H1 (cell line): ENCODE results near the gene ADRA2A. TPM values are rescaled to one million over a fixed set of nuclear protein-coding genes. Genes with fewer than 3 reads are reported as not detected.

Experiments
- CTCF ChIA-PET: fragments of 300-600 bp; sonication (Branson Sonifier 250); formaldehyde crosslinking; loops from one replicate; lab custom pipeline; 2021; ENCODE audit not compliant: partially characterized antibody; lab: Charles Lee
- POLR2A ChIA-PET: fragments of 300-600 bp; sonication (Branson Sonifier 250); formaldehyde crosslinking; loops from one replicate; lab custom pipeline; 2021; ENCODE audit warnings: inconsistent platforms; ENCODE audit not compliant: partially characterized antibody; lab: Charles Lee
- DNase-seq, 2 experiments: peaks; one replicate each; pipeline versions ENCODE4 v3.0.0 to v3.0.0-alpha.2; 2010 to 2022; ENCODE audit warnings: low spot score in 2 of 2, low read depth in 1 of 2, mixed read lengths in 1 of 2
- FAIRE-seq: peaks from 2 replicates; lab custom pipeline; 2011; peaks lifted over from hg19 to GRCh38; lab: Jason Lieb, UNC
- H2AFZ ChIP-seq: 2 replicates; pipeline ENCODE4 v1.8.1; 2012; ENCODE audit warnings: low read length, inconsistent platforms
- H2AK5ac ChIP-seq: 2 replicates; pipeline ENCODE4 v1.6.1; 2013; ENCODE audit warnings: low read depth, low read length
- H2BK120ac ChIP-seq: replicated peaks from 2 replicates; pipeline ENCODE3; 2013; ENCODE audit warnings: low read depth, low read length, inconsistent platforms
- H2BK12ac ChIP-seq: 2 replicates; pipeline ENCODE4 v1.6.1; 2013; ENCODE audit warnings: low read depth, low read length
- H2BK15ac ChIP-seq: 2 replicates; pipeline ENCODE4 v1.6.1; 2013; ENCODE audit warnings: low read length
- H2BK20ac ChIP-seq: 2 replicates; pipeline ENCODE4 v1.6.1; 2013; ENCODE audit warnings: low read length
- H2BK5ac ChIP-seq: 2 replicates; pipeline ENCODE4 v1.6.1; 2013; ENCODE audit warnings: low read depth, low read length
- H3K14ac ChIP-seq: 2 replicates; pipeline ENCODE4 v1.6.1; 2013; ENCODE audit warnings: inconsistent platforms; ENCODE audit not compliant: insufficient read length
- H3K18ac ChIP-seq: 2 replicates; pipeline ENCODE4 v1.6.1; 2013; ENCODE audit warnings: low read length; ENCODE audit errors: extremely low read depth
- H3K23ac ChIP-seq: 2 replicates; pipeline ENCODE4 v1.6.1; 2013; ENCODE audit warnings: inconsistent platforms; ENCODE audit not compliant: insufficient read length
- H3K23me2 ChIP-seq: 2 replicates; pipeline ENCODE4 v1.6.1; 2013; ENCODE audit warnings: low read depth, low read length
- H3K27ac ChIP-seq: 2 replicates; pipeline ENCODE4 v1.6.1; 2011; ENCODE audit warnings: low read depth, low read length, inconsistent platforms
- H3K27me3 ChIP-seq, 4 experiments: replicated peaks in 1 of 4; 1 replicate in 1 of 4; 2 replicates in 3 of 4; pipeline versions ENCODE4 v1.6.1 to v1.8.1; 2011 to 2013; ENCODE audit warnings: low read length in 3 of 4, mild to moderate bottlenecking in 3 of 4, inconsistent platforms in 2 of 4, mixed read lengths in 2 of 4, moderate library complexity in 1 of 4; ENCODE audit not compliant: control insufficient read depth in 3 of 4, insufficient read depth in 3 of 4; ENCODE audit errors: extremely low read depth in 1 of 4
- H3K36me3 ChIP-seq, 4 experiments: 2 replicates each; pipeline versions ENCODE4 v1.6.1 to v1.8.1; 2011 to 2013; ENCODE audit warnings: mild to moderate bottlenecking in 4 of 4, low read length in 3 of 4, moderate library complexity in 2 of 4, control low read depth in 1 of 4, inconsistent platforms in 1 of 4; ENCODE audit not compliant: insufficient read depth in 4 of 4, control insufficient read depth in 2 of 4
- H3K4ac ChIP-seq: replicated peaks from 2 replicates; pipeline ENCODE3; 2013; ENCODE audit warnings: low read length, low read depth, mixed read lengths, inconsistent platforms; ENCODE audit not compliant: insufficient read length
- H3K4me1 ChIP-seq, 4 experiments: replicated peaks in 1 of 4; 1 replicate in 1 of 4; 2 replicates in 3 of 4; pipeline versions ENCODE4 v1.6.1 to v1.8.1; 2011 to 2013; ENCODE audit warnings: low read length in 3 of 4, inconsistent platforms in 2 of 4, mixed read lengths in 1 of 4; ENCODE audit not compliant: insufficient read depth in 4 of 4, control insufficient read depth in 3 of 4
- H3K4me2 ChIP-seq, 2 experiments: 2 replicates each; pipeline versions ENCODE4 v1.6.1 to v1.8.1; 2011 to 2013; ENCODE audit warnings: low read depth in 2 of 2, low read length in 2 of 2, control low read depth in 1 of 2, inconsistent platforms in 1 of 2, mild to moderate bottlenecking in 1 of 2; ENCODE audit not compliant: insufficient read depth in 1 of 2
- H3K4me3 ChIP-seq, 4 experiments: fragments of 200-600, 300-600 bp in 1 of 4; sonication (generic), shearing (Covaris generic), sonication (Bioruptor Twin) in 1 of 4; 2 replicates each; pipeline versions ENCODE4 v1.5.1 to v1.8.1; 2011 to 2016; ENCODE audit warnings: low read length in 4 of 4, low read depth in 3 of 4, control low read depth in 2 of 4, inconsistent platforms in 2 of 4, mild to moderate bottlenecking in 2 of 4, mixed read lengths in 1 of 4, moderate library complexity in 1 of 4; ENCODE audit not compliant: insufficient read depth in 2 of 4; ENCODE audit errors: extremely low read depth in 1 of 4
- H3K56ac ChIP-seq: replicated peaks from 2 replicates; pipeline ENCODE3; 2013; ENCODE audit warnings: low read depth, mild to moderate bottlenecking, mixed read lengths, low read length, inconsistent platforms; ENCODE audit not compliant: insufficient read length
- H3K79me1 ChIP-seq: 2 replicates; pipeline ENCODE4 v1.6.1; 2013; ENCODE audit warnings: low read depth, low read length, control low read depth
- H3K79me2 ChIP-seq, 2 experiments: 2 replicates each; pipeline versions ENCODE4 v1.6.1 to v1.8.1; 2012 to 2013; ENCODE audit warnings: low read length in 2 of 2, mild to moderate bottlenecking in 2 of 2, inconsistent platforms in 1 of 2; ENCODE audit not compliant: insufficient read depth in 2 of 2, control insufficient read depth in 1 of 2
- H3K9ac ChIP-seq, 4 experiments: replicated peaks in 1 of 4; 1 replicate in 1 of 4; 2 replicates in 3 of 4; pipeline versions ENCODE4 v1.6.1 to v1.8.1; 2011 to 2013; ENCODE audit warnings: low read depth in 3 of 4, low read length in 3 of 4, control low read depth in 2 of 4, mild to moderate bottlenecking in 2 of 4, moderate library complexity in 2 of 4, inconsistent platforms in 1 of 4; ENCODE audit errors: extremely low read depth in 1 of 4
- H3K9me3 ChIP-seq, 2 experiments: 2 replicates each; pipeline versions ENCODE4 v1.6.1 to v1.8.1; 2012 to 2013; ENCODE audit warnings: mild to moderate bottlenecking in 2 of 2, moderate library complexity in 2 of 2, control low read depth in 1 of 2, inconsistent platforms in 1 of 2, low read depth in 1 of 2, low read length in 1 of 2, mixed read lengths in 1 of 2; ENCODE audit not compliant: insufficient read depth in 2 of 2
- H4K20me1 ChIP-seq, 2 experiments: replicated peaks in 1 of 2; 2 replicates each; pipeline versions ENCODE3 to v1.8.1; 2011 to 2013; ENCODE audit warnings: inconsistent platforms in 2 of 2, low read length in 2 of 2, mild to moderate bottlenecking in 1 of 2; ENCODE audit not compliant: insufficient read depth in 2 of 2, control insufficient read depth in 1 of 2
- H4K5ac ChIP-seq: 2 replicates; pipeline ENCODE4 v1.6.1; 2013; ENCODE audit warnings: low read length, low read depth, mixed read lengths, inconsistent platforms; ENCODE audit not compliant: insufficient read length
- H4K8ac ChIP-seq: 2 replicates; pipeline ENCODE4 v1.8.0; 2013; ENCODE audit warnings: mild to moderate bottlenecking, moderate library complexity, low read length, inconsistent platforms; ENCODE audit not compliant: insufficient read depth; ENCODE audit errors: extremely low read depth
- H4K91ac ChIP-seq: replicated peaks from 2 replicates; pipeline ENCODE3; 2013; ENCODE audit warnings: low read length, mixed read lengths, inconsistent platforms; ENCODE audit not compliant: insufficient read length
- GABPA ChIP-seq: IDR thresholded peaks from 2 replicates; pipeline ENCODE4 v1.6.1; 2011; ENCODE audit warnings: mild to moderate bottlenecking, low read length, moderate library complexity, borderline replicate concordance; ENCODE audit not compliant: insufficient read depth
- HDAC2 ChIP-seq, 2 experiments: fragments of 300-600 bp in 1 of 2; sonication (generic) in 1 of 2; IDR thresholded peaks; 2 replicates each; pipeline ENCODE4 v1.6.1; 2011 to 2012; ENCODE audit warnings: low read depth in 2 of 2, low read length in 2 of 2, mild to moderate bottlenecking in 2 of 2, moderate library complexity in 2 of 2, borderline replicate concordance in 1 of 2, inconsistent platforms in 1 of 2
- JUND ChIP-seq: IDR thresholded peaks from 2 replicates; pipeline ENCODE4 v1.6.1; 2011; ENCODE audit warnings: mild to moderate bottlenecking, improper control_type of control experiment, low read length
- SAP30 ChIP-seq: fragments of 300-600 bp; sonication (generic); IDR thresholded peaks from 2 replicates; pipeline ENCODE4 v1.7.1; 2012; ENCODE audit warnings: low read length, moderate library complexity, mild to moderate bottlenecking, inconsistent platforms; ENCODE audit not compliant: insufficient read depth, insufficient replicate concordance
- SIN3A ChIP-seq, 2 experiments: IDR thresholded peaks in 1 of 2; conservative IDR thresholded peaks in 1 of 2; 2 replicates each; pipeline ENCODE4 v1.6.1; 2011 to 2012; ENCODE audit warnings: low read length in 2 of 2, improper control_type of control experiment in 1 of 2, low read depth in 1 of 2, mild to moderate bottlenecking in 1 of 2
- SIRT6 ChIP-seq: IDR thresholded peaks from one replicate; pipeline ENCODE4 v1.7.1; 2012; ENCODE audit warnings: low read length, inconsistent platforms
- SP2 ChIP-seq: IDR thresholded peaks from 2 replicates; pipeline ENCODE4 v1.6.1; 2012; ENCODE audit warnings: mild to moderate bottlenecking, low read length, inconsistent platforms
- SRF ChIP-seq: IDR thresholded peaks from 2 replicates; pipeline ENCODE4 v1.6.1; 2011; ENCODE audit warnings: mild to moderate bottlenecking, low read depth, low read length, moderate library complexity
- TEAD4 ChIP-seq: IDR thresholded peaks from 2 replicates; pipeline ENCODE4 v1.6.1; 2012; ENCODE audit warnings: low read depth, low read length, inconsistent platforms, mixed read lengths
- WGBS, 2 experiments: shearing (Covaris generic) in 1 of 2; methylation state at CpG; one replicate each; pipeline versions ENCODE4 v1.1.6 to v1.1.7; 2013 to 2015; ENCODE audit warnings: low lambda C conversion rate in 2 of 2, mixed read lengths in 2 of 2, inconsistent platforms in 1 of 2, low coverage in 1 of 2, missing lambda C conversion rate in 1 of 2; ENCODE audit not compliant: insufficient replicate concordance in 2 of 2, insufficient coverage in 1 of 2, insufficient read length in 1 of 2; ENCODE audit errors: extremely low coverage in 1 of 2, missing lambda C conversion rate in 1 of 2; 5-methylcytosine and 5-hydroxymethylcytosine counted together
- polyA plus RNA-seq, 7 experiments: library from polyadenylated mRNA; depleted of rRNA in 3 of 7; stranded (reverse) in 5 of 7; unstranded in 2 of 7; fragments of >200 nt in 5 of 7; fragments of 200-250 nt in 2 of 7; gene quantifications; 1 replicate in 5 of 7; 2 replicates in 1 of 7; 4 replicates in 1 of 7; pipeline versions ENCODE4 v1.2.1 to v1.2.3, GENCODE V29; 2011 to 2013; ENCODE audit warnings: missing spikeins in 2 of 7, mixed read lengths in 2 of 7
- total RNA-seq: library from RNA; stranded (reverse); fragmentation: NEBNext Ultra II Directional; extraction: Animal tissue kit (Norgen Biotek cat#: 25700); gene quantifications from 2 replicates; pipeline ENCODE4 v1.2.1, GENCODE V29; 2021
- TF ChIP-seq, protein P1 (sequence below), 3 experiments: IDR thresholded peaks; 1 replicate in 2 of 3; 2 replicates in 1 of 3; pipeline versions ENCODE4 v1.5.1 to v1.6.1; 2011; ENCODE audit warnings: low read length in 3 of 3, mild to moderate bottlenecking in 3 of 3, inconsistent platforms in 2 of 3, low read depth in 1 of 3, moderate library complexity in 1 of 3; ENCODE audit not compliant: insufficient read depth in 1 of 3; ENCODE audit errors: control extremely low read depth in 1 of 3

ADRA2A gene
- total and polyA plus RNA-seq, 2 of the 8 experiments (the other 6 are each of a cell fraction or from before 2014, with no cell fraction given), result 5.9 to 6.2 TPM

DNA sequence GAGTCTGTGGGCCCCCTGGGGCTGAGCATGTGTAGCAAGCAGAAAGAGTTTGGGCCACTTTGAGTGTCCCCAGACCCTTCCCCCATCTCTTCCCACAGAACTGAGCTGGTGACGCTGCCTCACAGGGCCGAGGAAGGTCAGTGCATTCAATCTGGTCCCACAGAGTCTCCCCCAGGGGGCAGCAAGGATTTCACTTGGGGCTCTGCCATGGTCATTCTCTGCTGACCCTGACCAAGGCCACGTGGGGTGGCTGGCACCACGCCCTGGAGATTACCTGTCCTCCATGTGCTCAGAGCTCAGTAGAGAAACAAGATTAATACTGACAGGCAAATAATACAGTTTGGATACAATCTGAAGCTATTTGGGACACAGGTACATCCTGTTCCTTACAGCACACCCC is 30.2 kb downstream of the ADRA2A start:
- no peak overlapping the region for H4K91ac ChIP-seq
- CTCF ChIA-PET, result interaction anchor here (0.7 to 11.3 kb wide), 20 partner anchors 11 to 181 kb away, joined by 3 to 83 read pairs (median 3); partner anchors contain the start of gene ADRA2A
- no peak overlapping the region for H2BK5ac ChIP-seq
- H2BK120ac ChIP-seq, result no peak overlapping the region
- H3K27me3 ChIP-seq, result no peaks in the 10 kb centered on the region; a peak in 1 of 7 replicates
- POLR2A ChIA-PET, result no interaction called here
- H3K79me1 ChIP-seq, result no peaks in the 10 kb centered on the region
- H3K9ac ChIP-seq, result no peak overlapping the region
- no peaks in the 10 kb centered on the region; a peak in 1 of 4 replicates for H3K9me3 ChIP-seq
- no peaks in the 10 kb centered on the region for H3K23me2 ChIP-seq
- no peak overlapping the region for H2BK12ac ChIP-seq
- H3K56ac ChIP-seq, result no peak overlapping the region
- no peak overlapping the region for H3K23ac ChIP-seq
- no peak overlapping the region for H3K4ac ChIP-seq
- H3K36me3 ChIP-seq, result no peaks in the 10 kb centered on the region
- no peak overlapping the region for H2BK20ac ChIP-seq
- H3K14ac ChIP-seq, result no peak overlapping the region
- H3K27ac ChIP-seq, result no peak overlapping the region
- H4K5ac ChIP-seq, result no peak overlapping the region
- DNase-seq (peak in 1 of 2 experiments; percentile 51), FAIRE-seq (no peak)
- no peaks in the 10 kb centered on the region for H3K79me2 ChIP-seq
- no peak overlapping the region for H3K4me3 ChIP-seq
- no peak overlapping the region; the same call in 1 of the 2 replicates for H4K8ac ChIP-seq
- WGBS, 2 experiments, result 74% methylated on average over 4 of the region's 4 CpGs; no CpG with 5 or more reads in 1 of the 2 experiments
- no peak overlapping the region for H2BK15ac ChIP-seq
- H2AFZ ChIP-seq, result no peak overlapping the region
- no peak overlapping the region for H3K4me2 ChIP-seq
- no peak overlapping the region for H2AK5ac ChIP-seq
- no peak overlapping the region for H3K18ac ChIP-seq
- no peaks in the 10 kb centered on the region for H4K20me1 ChIP-seq
- peaks cover 0 to 5% (median 0%) of the 10 kb centered on the region in 4 experiments; a peak in 2 of 7 replicates for H3K4me1 ChIP-seq
- TF ChIP-seq TEAD4, result no peak
- TF ChIP-seq, protein P1, sequence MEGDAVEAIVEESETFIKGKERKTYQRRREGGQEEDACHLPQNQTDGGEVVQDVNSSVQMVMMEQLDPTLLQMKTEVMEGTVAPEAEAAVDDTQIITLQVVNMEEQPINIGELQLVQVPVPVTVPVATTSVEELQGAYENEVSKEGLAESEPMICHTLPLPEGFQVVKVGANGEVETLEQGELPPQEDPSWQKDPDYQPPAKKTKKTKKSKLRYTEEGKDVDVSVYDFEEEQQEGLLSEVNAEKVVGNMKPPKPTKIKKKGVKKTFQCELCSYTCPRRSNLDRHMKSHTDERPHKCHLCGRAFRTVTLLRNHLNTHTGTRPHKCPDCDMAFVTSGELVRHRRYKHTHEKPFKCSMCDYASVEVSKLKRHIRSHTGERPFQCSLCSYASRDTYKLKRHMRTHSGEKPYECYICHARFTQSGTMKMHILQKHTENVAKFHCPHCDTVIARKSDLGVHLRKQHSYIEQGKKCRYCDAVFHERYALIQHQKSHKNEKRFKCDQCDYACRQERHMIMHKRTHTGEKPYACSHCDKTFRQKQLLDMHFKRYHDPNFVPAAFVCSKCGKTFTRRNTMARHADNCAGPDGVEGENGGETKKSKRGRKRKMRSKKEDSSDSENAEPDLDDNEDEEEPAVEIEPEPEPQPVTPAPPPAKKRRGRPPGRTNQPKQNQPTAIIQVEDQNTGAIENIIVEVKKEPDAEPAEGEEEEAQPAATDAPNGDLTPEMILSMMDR (IDR thresholded peaks at IDR 0.05; ENCODE audit: control extremely low read depth in 1 of 3, insufficient read depth in 1 of 3, low read depth in 1 of 3, low read length in 3 of 3), result peak; percentile 35 to 62 (median 38)
- TF ChIP-seq SRF, result no peak
- TF ChIP-seq HDAC2 (IDR thresholded peaks at IDR 0.05; ENCODE audit: borderline replicate concordance in 1 of 2, low read depth in 2 of 2, low read length in 2 of 2), result no peak
- TF ChIP-seq JUND, result no peak
- TF ChIP-seq GABPA, result no peak
- TF ChIP-seq SIRT6, result no peak
- no peak for TF ChIP-seq SAP30
- TF ChIP-seq SP2, result no peak
- TF ChIP-seq SIN3A (conservative IDR thresholded peaks at IDR 0.05 in 1 of 2, IDR thresholded peaks at IDR 0.05 in 1 of 2; ENCODE audit: low read depth in 1 of 2, low read length in 2 of 2), result no peak
